Epithelial cell of prostate (primary cell): ENCODE data around the gene C10orf105.

Experiments
- DNase-seq: peaks from one replicate; pipeline ENCODE4 v3.0.0-alpha.2; 2011; ENCODE audit warnings: low read depth, low spot score
- H3K27ac ChIP-seq: fragments of 450-650 bp; 2 replicates; pipeline ENCODE4 v1.5.1; 2017; ENCODE audit warnings: mild to moderate bottlenecking

Gene C10orf105

GRCh38 chr10:71720288-71720687, 710 bp upstream of the C10orf105 start:
- DNase-seq, result no peak

GRCh38 chr10:71719042-71719441, 536 bp downstream of the C10orf105 start:
- H3K27ac ChIP-seq, result no peak overlapping the region
- no peak for DNase-seq

More at GRCh38 chr10:71720288-71720687, 710 bp upstream of the C10orf105 start:
- no peak overlapping the region for H3K27ac ChIP-seq

GRCh38 chr10:71718165-71718698, 1.3 kb downstream of the C10orf105 start:
- no peak overlapping the region for H3K27ac ChIP-seq
- no peak for DNase-seq

GRCh38 chr10:71717551-71717951, 2.0 kb downstream of the C10orf105 start:
- no peak overlapping the region for H3K27ac ChIP-seq
- DNase-seq, result no peak

GRCh38 chr10:71717056-71717455, 2.5 kb downstream of the C10orf105 start:
- no peak for DNase-seq
- no peak overlapping the region for H3K27ac ChIP-seq

GRCh38 chr10:71716426-71716825, 3.2 kb downstream of the C10orf105 start:
- no peak for DNase-seq
- no peak overlapping the region for H3K27ac ChIP-seq

- H3K27ac ChIP-seq, result no peak overlapping the region
- no peak for DNase-seq
Observed at GRCh38 chr10:71715860-71716259, 3.7 kb downstream of the C10orf105 start.

GRCh38 chr10:71715026-71715425, 4.6 kb downstream of the C10orf105 start:
- no peak overlapping the region for H3K27ac ChIP-seq
- DNase-seq, result no peak

GRCh38 chr10:71714592-71714991, 5.0 kb downstream of the C10orf105 start:
- H3K27ac ChIP-seq, result peak overlapping the region; percentile 78
- no peak for DNase-seq

- peak overlapping the region; percentile 78 for H3K27ac ChIP-seq
Observed at GRCh38 chr10:71714031-71714410, 5.6 kb downstream of the C10orf105 start.

GRCh38 chr10:71713135-71714030, 6.2 kb downstream of the C10orf105 start:
- H3K27ac ChIP-seq, result peak overlapping the region; percentile 78
- DNase-seq, result peak; percentile 57

More at GRCh38 chr10:71714031-71714410, 5.6 kb downstream of the C10orf105 start:
- DNase-seq, result no peak

GRCh38 chr10:71712572-71713134, 6.9 kb downstream of the C10orf105 start:
- H3K27ac ChIP-seq, result peak overlapping the region; percentile 78
- DNase-seq, result no peak

- no peak overlapping the region for H3K27ac ChIP-seq
Observed at GRCh38 chr10:71712170-71712569, 7.4 kb downstream of the C10orf105 start.

GRCh38 chr10:71711052-71711623, 8.4 kb downstream of the C10orf105 start:
- no peak overlapping the region for H3K27ac ChIP-seq
- no peak for DNase-seq

More at GRCh38 chr10:71712170-71712569, 7.4 kb downstream of the C10orf105 start:
- DNase-seq, result no peak

GRCh38 chr10:71710519-71710918, 9.1 kb downstream of the C10orf105 start:
- no peak for DNase-seq
- H3K27ac ChIP-seq, result no peak overlapping the region

GRCh38 chr10:71708897-71709882, 10.4 kb downstream of the C10orf105 start:
- no peak overlapping the region for H3K27ac ChIP-seq
- DNase-seq, result no peak

- no peak for DNase-seq
- H3K27ac ChIP-seq, result no peak overlapping the region
Observed at GRCh38 chr10:71708301-71708703, 11.3 kb downstream of the C10orf105 start.

- H3K27ac ChIP-seq, result no peak overlapping the region
- no peak for DNase-seq
Observed at GRCh38 chr10:71707240-71707789, 12.3 kb downstream of the C10orf105 start.
